Hematopoietic multipotent progenitor cell treated with erythropoietin and hydrocortisone succinate and interleukin-3 and kit ligand, for 15 days (in vitro differentiated cells): Measurements from ENCODE around the gene TSHZ3.

ENCODE experiments used
- DNase-seq: peaks from one replicate; pipeline ENCODE4 v3.0.0-alpha.2; 2015; ENCODE audit warnings: low spot score

The TSHZ3 gene

GRCh38 chr19:31354799-31355664 lies 5.8 kb upstream of the TSHZ3 start:
- DNase-seq, result no peak

GRCh38 chr19:31354316-31354715 lies 5.1 kb upstream of the TSHZ3 start:
- no peak for DNase-seq

GRCh38 chr19:31353833-31354232 lies 4.6 kb upstream of the TSHZ3 start:
- no peak for DNase-seq

- DNase-seq, result no peak
These were observed 3.8 kb upstream of the TSHZ3 start for GRCh38 chr19:31352782-31353651.

GRCh38 chr19:31352296-31352781 lies 3.1 kb upstream of the TSHZ3 start:
- DNase-seq, result no peak

- no peak for DNase-seq
These were observed 2.6 kb upstream of the TSHZ3 start for GRCh38 chr19:31351855-31352195.

- DNase-seq, result no peak
These were observed 2.0 kb upstream of the TSHZ3 start for GRCh38 chr19:31351056-31351854.

- DNase-seq, result no peak
These were observed 1.4 kb upstream of the TSHZ3 start for GRCh38 chr19:31350693-31351055.

GRCh38 chr19:31350033-31350692 lies 927 bp upstream of the TSHZ3 start:
- DNase-seq, result no peak

- no peak for DNase-seq
These were observed 616 bp downstream of the TSHZ3 start for GRCh38 chr19:31348481-31349159.

- no peak for DNase-seq
These were observed 1.3 kb downstream of the TSHZ3 start for GRCh38 chr19:31347828-31348392.

- no peak for DNase-seq
These were observed 1.9 kb downstream of the TSHZ3 start for GRCh38 chr19:31347354-31347753.

- DNase-seq, result no peak
These were observed 2.8 kb downstream of the TSHZ3 start for GRCh38 chr19:31346184-31347059.

GRCh38 chr19:31344403-31344802 lies 4.8 kb downstream of the TSHZ3 start:
- no peak for DNase-seq

GRCh38 chr19:31342926-31343325 lies 6.3 kb downstream of the TSHZ3 start:
- no peak for DNase-seq

- DNase-seq, result no peak
These were observed 8.9 kb downstream of the TSHZ3 start for GRCh38 chr19:31340042-31341025.

- no peak for DNase-seq
These were observed 9.8 kb downstream of the TSHZ3 start for GRCh38 chr19:31339411-31339810.

- DNase-seq, result no peak
These were observed 11.0 kb downstream of the TSHZ3 start for GRCh38 chr19:31338069-31338776.
